GM21528 (cell line): ENCODE measurements around the gene TAPT1.

Experiments
- ATAC-seq: cut with Tn5 transposase; IDR thresholded peaks from one replicate; pipeline ENCODE4 v1.9.1; 2021; ENCODE audit warnings: mild to moderate bottlenecking, moderate library complexity; ENCODE audit not compliant: unreplicated experiment, low FRiP score

TAPT1 gene

DNA sequence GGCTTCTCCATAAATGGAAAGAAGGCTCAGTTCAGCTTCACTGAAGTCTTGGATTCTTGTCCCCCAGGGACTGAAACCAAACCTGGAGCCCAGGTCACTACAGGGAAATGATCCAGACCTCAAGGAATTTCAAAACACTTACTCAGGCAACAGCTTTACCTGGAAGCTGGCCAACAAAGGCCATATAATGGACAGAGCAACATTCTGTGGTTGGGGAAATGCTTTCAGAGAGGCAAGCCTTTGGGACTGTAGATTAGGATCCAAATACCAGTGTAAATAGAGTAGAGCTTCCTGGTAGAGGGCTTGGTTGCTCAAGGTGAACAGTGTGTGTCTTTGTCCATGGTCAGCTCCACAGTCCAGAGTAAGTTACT is 85.4 kb downstream of the TAPT1 start:
- ATAC-seq = no peak

DNA sequence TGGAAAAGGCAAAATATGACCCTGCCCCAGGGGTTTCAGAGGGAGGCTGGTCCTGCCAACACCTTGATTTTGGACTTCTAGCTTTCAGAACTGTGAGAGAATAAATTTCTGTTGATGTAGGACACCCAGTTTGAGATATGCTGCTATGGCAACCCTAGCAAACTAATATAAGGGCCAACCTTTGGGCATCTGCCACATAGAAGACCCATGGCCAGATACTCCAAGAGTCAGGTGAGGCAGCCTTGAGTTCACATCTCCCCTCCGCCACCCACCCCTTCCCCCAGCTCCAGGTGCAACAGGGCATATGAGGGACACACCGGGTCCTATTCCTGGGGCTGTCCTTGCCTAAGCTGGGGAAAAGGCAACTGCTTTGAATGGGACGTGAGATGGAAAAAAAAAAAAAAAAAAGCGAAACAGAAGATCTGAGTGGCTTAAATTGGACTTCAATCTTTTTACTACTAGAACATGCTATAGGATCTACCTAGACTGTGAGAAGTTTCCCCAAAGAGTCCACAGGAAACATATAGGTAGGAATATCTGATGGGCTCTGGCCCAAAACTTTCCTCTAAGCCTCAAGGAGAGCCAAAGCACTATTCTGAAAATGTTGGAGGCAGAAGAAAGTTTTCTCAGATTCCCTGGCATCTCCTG is 85.9 kb downstream of the TAPT1 start:
- ATAC-seq = no peak

DNA sequence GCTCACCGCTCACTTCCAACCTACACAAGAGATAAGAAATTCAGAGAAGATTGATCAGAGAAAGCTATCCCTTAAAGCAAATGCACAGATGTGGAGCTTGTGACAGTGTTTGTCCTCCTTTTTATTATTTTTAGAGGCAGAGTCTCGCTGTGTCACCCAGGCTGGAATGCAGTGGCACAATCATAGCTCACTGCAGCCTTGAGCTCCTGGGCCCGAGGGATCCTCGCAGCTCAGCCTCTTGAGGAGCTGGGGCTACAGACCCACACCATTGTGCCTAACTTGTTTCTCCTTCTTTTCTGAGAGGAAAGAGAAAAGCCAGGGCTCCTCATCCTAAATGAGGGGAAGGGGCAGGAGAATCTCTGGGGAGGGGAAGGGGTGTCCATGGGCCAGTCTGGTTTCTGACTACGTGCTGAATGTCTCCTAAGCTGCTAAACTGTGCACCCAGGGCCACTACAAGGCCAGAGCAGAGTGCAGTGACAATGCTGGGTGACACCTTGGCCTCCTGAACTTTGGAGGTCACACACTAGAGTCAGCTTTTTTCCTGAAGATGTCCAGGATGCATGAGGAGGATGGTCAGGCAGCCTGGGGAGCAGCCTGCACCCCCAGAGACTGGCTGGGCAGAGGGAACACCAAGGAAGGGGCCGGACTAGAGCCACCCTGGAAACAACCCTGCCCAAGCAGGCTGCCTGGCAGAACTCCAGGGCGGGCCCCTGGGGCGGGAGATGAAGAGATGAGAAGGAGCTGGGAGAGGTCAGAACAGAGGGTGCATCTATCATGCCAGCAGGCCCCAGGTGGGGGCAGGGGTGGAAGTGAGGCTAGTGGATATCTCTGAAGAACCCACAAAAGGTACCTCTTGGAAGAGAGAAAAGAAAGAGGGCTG is 87.0 kb downstream of the TAPT1 start:
- no peak for ATAC-seq

DNA sequence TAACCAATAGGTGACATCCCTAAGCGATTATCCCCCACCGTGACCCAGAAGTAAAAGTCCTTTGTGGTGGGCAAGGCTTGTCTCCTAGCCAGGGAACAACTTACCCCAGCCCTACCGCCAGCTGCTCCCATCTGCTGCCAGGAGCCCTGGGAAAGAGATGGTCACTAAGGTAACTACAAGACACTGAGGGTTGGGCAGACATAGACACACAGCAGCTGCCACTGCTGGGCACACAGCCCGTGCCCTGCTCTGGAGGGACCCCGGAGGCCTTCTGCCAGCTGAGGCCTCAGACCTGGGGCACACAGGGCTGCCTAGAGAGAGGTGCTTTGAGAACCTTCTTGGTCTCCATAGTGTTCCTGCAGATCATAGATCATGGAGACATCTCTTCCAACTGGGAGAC is 89.4 kb downstream of the TAPT1 start:
- ATAC-seq = no peak

DNA sequence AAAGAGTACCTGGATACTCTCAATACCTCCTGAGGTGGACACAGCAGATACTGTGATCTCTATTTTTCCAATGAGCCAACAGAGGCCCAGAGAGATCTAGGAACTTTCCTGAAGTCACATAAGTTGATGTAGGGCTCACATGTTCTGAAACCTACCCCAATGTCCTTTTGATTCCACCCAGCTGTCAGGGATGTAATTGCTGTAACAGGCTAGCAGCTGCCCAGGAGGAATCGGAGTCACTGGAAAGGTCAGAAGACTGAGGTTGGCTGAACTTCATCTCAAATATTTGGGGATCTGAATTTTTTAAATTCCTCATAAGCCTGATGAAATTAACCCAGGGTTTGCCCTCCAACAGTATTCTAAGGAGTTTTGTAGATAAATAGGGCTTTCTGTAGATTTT is 90.0 kb downstream of the TAPT1 start:
- ATAC-seq = no peak

DNA sequence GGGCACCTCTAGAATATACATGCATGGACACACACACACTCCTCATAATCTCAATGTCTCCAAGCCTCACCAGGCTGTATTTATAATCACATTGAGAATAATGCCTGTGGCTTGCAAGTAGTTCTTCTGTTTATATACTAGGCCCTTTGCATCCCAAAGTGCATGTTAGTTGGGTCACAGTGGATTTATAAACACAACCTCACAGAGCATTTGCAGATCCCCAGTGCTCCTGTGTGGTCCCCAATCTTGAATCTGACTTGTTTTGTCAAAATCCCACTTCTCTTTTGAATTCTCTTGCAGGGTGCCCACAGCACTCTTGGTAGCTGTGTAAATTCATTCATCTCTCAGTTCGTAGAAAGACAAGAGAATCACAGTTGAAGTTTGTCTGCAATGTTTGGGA is 92.9 kb downstream of the TAPT1 start:
- no peak for ATAC-seq

DNA sequence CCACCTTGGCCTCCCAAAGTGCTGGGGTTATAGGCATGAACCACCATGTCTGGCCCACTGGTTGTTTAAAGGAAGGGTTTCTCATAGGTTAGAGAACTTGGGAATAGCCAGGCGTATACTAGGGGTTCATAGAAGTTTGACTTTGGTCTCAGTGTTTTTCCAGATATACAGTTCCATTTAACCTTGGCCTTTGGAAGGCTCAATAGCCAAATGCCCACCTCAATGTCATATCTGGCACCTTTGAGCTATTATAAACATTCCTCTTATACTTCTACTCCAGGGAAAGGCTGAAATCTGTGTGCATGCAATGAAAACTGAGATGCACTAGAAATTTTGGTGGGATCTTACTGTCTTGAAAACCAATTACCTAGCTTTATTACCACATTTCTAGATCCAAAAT is 95.0 kb downstream of the TAPT1 start:
- no peak for ATAC-seq

DNA sequence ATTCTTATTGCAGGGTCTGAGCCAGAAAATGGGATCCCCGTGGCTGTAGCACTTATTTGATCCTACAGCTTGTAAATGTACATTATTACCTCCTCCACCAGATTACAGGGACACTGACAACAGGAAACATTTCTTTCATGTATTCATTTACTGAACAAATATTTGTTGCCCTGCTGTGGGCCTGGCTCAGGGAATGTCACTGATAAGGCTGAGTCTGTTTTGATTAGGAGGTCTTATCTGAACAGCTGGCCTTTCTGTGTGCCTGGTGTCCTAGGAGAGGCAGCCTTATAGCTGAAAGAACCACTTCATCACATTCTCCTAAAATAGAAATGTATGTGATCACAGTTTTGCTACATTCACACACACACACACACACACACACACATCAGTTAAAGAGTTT is 96.9 kb downstream of the TAPT1 start:
- no peak for ATAC-seq

DNA sequence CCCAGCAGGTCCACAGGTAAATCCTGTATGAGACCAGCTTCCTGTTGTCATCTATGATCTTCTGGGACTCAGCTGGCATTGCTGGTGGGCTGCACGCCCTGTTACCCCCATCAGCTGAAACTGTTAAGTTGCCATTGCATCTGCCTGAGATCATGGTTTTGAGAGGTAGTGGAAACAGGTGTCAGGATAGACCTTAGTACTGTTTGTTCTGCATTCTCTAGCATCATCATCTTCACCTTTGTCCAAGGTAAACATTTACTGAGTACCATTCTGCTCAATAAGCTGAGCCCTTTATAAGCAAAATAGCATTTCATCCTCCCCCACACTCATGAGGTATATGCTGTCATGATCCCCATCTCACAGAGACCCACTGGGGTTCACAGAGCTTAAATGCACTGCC is 99.6 kb downstream of the TAPT1 start:
- no peak for ATAC-seq

DNA sequence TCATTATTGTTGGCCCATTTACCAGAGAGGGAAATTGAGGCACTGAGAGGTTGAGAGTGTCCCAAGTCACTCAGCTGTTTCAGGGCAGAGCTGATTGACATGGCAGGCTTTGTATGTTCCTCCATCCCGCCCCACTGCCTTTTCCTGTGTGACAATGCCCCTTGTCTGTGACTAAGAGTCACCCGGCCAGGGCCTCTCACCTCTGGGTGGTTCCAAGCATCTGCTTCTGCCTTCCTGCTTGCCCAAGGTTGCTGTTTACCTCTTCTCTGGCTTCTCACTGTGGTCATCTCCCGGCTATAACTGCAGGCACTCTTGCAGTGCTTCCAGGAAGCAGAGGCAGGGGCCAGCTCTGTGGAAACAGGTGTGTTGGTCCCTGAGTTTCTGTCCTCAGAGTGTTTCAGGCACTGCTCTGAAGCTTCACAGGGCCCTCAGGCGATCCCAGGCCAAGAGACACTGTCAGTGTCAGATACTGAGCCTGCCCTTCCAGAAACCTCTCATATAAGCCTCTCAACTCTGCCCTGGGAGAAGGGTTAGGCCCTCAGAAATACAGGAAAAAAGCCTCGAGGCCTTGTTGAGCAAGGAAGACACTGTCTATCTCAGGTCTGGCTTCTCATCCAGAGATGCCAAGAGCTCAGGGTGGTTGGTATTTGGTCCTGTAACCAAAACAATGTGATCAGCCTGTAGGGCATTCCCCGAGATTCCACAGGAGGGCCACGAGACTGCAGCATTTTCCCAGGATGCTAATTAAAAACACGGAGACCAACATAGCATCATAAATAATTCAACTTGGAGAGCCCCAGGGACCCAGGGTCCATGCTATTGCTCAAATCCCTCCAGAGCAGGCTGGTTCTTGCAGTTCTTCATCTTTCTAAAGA is 100.5 kb downstream of the TAPT1 start:
- ATAC-seq = no peak

DNA sequence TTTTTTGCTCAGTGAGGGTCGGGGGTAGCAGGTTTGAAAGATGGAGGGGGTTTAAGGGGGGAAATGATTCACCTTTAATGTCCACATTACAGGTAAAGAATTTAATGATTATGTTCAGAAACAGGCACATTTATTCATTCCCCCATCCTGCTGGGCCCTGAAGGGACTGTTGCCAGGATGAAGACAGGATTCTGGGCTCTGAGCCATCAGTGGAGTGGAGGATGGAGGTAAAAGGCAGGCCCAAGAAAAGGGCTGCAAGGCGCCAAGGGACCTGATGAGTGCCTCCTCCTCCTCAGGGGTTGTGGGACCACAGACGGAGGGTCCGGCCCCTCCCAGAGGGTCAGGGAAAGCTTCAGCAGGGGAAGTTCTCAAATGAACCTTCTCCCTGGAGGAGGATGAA is 102.0 kb downstream of the TAPT1 start:
- no peak for ATAC-seq

DNA sequence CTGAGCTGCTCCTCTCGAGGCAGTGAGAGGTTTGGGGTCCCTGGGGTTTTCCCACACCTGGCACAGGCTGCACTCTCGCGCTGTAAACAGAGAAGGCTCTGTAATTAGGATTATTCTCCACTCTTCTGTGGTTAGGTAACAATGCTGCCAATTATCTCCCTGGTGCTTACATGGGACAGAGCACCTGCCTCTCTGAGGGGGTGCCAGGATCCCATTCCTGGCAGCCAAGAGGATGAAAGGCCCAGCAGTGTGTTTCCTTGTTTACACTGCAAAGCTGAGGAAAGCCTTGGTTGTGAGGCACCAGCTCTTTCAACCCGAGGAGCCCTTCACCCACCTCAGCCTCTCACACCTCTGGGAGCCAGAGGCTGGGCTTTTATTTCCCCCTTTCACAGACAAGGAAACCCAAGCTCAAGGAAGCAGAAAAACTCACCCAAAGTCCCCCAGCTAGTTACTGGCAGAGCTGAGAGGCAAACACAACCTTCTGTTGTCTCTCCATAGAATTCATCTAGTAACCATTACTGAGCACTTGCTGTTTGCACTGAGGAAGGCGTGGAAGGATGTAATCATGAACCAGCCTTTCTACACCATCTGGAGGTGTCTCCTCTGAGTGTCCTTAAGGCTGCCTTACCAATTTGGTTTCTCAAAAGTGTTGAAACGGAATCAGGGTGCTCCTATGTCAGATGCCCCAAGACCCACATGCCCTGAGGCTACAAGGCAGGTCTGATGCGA is 102.8 kb downstream of the TAPT1 start:
- ATAC-seq = no peak

DNA sequence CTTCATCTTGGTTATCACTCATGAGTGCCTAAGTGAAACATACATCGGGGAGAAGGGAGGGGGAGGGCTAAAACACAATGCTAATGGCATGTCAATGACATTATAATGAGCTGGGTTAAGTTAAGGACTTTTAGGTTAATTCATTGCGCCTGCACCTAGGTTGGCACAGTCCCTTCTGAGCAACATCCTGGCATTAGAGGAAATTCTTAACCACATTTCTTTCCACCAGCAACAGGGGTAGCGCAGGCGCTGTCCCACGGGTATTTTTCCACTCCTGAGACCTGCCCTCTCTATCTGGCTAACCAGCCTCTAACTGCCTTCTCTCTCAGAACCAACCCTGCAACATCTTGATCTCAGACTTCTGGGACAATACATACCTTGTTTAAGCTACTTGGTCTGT is 103.5 kb downstream of the TAPT1 start:
- no peak for ATAC-seq

DNA sequence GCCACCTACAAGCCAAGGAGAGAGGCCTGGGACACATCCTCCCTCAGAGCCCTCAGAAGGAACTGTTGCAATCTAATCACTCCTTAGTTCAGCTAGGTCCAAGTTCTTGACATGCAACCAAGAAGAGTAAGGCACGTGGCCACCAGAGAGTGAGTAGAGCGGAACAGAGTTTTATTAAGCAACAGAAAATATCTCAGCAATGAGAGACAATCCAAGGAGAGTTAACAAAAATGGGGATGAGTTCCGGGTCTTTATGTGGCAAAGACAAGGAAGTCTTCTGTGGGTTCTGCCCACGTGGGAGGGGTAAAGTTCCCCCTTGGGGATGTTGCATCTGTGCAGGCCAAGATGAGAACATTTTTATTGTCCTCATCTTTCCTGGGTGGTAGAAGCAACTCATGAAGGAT is 104.0 kb downstream of the TAPT1 start:
- ATAC-seq = no peak

DNA sequence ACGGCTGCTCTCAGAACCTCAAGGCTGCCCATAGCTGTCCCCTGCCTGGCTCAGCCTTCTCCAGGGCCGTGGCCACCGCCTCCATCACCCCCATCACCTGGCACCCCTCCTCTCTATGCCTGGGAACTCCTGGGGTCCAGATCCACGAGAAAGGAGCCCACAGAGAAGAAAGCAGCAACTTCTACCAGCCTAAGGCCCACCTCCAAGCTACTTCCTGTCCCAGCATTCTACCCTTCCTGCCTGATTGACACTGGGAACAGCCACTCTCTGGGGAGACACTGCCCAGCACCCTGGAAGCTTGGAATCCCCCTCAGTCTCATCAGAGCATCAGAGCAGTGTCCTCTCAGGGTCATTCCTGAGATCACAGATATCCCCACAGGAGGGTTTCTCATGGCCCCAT is 105.6 kb downstream of the TAPT1 start:
- ATAC-seq = no peak

DNA sequence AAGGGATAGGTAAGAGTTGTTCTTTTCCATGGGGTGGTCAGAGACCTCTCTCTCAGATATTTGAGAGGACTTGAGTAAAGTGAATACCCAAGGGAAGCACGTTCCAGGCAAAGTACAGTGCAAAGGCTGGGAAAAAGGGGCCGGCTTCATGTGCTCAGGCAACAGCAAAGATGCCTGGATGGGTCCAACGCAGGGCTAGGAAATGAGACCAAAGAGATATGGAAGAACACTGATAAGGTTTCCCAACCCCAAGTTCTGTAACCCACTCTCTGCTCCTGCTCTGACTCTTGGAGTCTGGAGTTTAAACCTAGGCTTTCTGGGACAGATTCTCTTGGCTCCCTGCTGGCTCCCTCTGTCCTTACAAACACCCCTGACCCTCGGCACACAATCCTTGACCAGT is 106.3 kb downstream of the TAPT1 start:
- ATAC-seq = no peak

DNA sequence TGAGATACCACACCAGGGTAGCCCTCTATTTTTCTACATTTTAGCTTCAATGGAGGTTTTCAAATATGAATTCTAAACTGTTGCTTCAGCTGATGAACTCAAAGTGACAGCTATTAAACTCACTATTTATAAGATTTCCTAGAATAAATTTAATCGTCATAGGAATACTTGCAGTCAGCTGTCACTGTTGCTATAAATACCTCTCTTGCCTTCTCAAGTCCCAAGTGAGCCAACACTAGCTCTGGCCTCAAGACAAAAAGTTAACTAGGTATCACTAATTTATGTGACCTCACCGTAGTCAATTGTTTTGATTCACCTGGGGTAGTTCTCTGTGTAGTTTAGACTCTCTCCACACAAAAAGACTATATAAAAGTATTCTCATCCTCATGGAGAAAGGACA is 108.2 kb downstream of the TAPT1 start:
- ATAC-seq = no peak

DNA sequence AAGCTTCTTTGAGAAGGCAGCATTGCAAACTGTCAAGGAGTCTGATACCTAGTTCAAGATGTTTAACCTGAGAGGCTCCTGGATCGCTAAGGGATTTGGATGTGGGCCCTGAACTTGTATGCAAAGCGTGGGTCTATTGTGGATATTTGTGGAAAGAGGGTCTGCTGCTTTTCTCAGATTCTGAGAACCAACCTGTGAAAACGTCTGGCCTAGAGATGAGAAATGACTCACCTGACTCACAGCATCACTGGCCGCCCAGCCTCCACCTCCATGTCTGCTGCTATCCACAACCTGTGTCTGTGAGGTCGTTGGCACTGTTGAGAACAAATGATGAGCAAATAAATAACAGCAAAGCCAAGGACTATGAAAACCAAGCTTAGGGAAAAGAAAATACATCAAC is 109.1 kb downstream of the TAPT1 start:
- ATAC-seq = no peak

DNA sequence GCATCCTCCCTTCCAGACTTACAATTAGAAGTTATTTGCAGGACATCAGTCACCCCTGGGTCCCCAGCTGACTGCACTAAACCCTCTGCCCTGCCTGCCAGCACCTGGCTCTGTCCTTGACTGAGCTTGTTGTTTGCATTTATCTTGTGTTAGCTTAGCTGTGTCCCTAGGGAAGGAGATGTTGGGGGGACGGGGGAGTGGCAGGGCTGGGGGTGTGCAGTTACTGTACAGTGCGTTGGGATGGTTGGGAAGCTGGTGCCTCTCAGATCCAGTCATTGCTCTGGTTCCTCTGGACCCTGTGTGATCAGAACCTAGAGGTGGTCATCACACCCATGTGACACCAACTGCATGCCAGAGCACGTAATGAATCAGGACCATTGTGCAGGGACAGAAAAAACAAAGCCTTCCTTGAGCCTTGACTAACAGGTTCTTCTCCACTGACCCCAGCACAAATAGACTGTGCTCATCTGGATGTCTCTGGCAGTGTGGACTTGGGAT is 109.7 kb downstream of the TAPT1 start:
- no peak for ATAC-seq

DNA sequence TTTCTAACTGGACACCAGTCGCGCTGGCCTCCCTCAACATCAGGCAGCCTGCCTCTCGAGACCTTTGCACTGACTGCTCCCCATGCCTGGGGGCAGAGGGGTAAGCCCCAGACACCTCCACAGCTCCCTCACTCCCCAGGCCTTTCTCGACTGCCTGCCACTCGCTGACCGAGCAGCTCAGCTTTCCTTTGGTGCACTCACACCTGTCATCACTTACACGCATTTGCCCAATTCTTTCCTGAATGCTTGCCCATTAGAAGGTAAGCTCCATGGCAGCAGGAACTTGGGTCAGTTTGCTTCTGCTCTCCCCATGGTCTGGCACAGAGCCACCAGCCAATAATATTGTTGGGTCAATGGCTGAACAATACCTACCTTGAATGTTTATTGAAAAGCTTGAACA is 110.3 kb downstream of the TAPT1 start:
- no peak for ATAC-seq
